NCI-H1048 (cell line): ENCODE measurements around the gene SOX18.

Experiments
- DNase-seq: peaks from one replicate; lab custom pipeline; 2025; lab: John Stamatoyannopoulos, UW

The SOX18 gene

GRCh38 chr20:64051561-64052325, 2.3 kb upstream of the SOX18 start:
- no peak for DNase-seq

- no peak for DNase-seq
Observed at GRCh38 chr20:64051033-64051452, 1.6 kb upstream of the SOX18 start.

DNA sequence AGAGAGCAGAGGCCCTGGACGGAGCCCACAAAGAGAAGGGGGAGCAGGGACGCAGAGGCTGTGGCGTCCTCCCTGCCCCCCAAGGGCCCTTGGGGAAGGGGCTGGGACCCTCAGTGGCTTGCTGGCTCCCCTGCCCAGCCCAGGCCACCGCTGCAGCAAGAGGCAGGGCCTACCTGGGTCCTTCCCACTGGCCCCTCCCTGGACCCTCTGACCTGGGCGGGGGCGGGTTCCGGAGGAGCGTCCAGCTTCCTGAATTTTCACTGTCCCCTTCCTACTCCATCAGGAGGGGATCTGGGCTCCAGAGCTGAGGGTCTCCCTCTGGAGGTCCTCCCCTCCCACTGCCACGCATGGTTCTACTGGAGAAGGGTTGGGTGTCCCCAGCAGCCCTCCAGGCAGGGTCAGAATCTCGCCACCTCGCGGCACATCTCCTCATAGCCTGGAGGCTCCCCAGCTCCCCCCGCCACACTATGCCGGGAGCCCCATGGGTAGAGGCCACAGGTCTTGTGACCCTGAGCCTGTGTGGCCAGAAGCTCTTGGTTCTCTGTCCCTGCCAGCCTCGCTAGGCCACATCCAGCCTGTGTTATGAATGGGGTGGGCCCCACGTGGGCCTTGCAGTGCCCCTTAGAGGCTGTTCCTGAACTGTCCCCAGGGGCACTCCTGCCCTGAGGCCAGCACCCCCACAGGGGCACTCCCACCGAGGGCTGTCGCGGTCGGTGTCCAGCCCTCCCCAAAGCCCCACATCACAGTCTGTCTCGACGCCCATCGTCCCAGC, 1.0 kb upstream of the SOX18 start:
- no peak for DNase-seq

GRCh38 chr20:64049878-64050260, 430 bp upstream of the SOX18 start:
- no peak for DNase-seq

DNA sequence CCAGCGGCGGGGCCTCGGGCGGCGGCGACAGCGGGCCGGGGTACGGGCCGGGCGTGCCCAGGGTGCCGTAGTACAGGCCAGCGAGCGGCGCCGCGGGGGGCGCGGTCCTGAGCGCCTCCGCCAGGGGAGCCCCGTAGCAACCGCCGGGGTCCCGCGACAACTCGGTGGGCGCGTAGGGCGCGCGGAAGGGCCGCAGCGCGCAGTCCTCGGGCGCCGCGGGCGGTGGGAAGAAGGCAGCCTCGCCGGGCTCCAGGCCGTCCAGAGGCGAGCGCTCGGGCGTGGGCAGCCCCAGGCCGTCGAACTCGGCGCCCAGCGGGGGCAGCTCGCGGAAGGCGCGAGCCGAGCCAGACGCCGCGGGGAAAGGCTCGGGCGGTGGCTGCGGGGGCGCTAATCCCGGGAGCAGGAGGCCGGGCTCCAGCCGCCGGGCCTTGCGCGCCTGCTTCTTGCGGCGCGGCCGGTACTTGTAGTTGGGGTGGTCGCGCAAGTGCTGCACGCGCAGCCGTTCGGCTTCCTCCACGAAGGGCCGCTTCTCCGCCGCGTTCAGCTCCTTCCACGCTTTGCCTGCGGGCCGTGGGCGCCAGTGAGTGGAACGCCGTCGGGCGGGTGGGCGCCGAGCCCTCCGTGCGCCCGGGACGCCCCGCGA, 916 bp downstream of the SOX18 start:
- DNase-seq = no peak

GRCh38 chr20:64047968-64048401, 1.5 kb downstream of the SOX18 start:
- no peak for DNase-seq

DNA sequence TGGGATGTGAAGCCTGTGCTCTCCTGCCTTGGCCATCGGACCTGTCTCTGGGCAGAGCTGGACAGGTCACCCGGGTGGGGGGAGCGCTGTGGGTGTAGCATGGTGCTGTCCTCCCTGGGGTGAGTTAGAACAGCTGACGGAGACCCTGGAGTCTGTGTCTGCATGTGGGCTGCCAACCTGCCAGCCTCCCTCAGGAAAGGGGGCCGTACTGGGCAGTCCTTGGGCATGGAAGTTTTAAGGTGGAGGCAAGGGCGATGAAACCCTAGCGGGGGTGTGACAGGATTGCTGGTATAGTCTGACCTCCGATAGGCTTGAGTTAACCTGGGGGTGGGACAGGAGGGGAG, 2.4 kb downstream of the SOX18 start:
- no peak for DNase-seq

GRCh38 chr20:64045346-64046011, 4.0 kb downstream of the SOX18 start:
- no peak for DNase-seq

GRCh38 chr20:64044484-64045247, 4.8 kb downstream of the SOX18 start:
- no peak for DNase-seq

DNA sequence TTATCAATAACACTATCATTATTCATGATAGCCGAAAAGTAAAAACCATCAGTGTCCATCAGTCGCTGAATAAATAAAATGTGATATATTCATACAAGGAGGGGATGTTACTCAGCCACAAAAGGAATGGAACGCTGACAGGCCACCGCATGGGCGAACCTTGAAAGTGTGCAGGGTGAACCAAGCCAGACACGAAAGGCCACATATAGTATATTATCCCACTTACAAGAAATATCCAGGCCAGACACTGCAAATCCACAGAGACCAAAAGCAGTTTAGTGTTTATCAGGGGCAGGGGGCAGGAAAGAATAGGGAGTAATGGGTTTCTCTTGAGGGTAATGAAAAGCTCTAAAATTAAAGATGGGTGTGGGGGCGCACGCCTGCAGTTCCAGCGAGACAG, 5.7 kb downstream of the SOX18 start:
- DNase-seq = no peak

- DNase-seq = no peak
Observed at GRCh38 chr20:64042054-64042781, 7.2 kb downstream of the SOX18 start.

DNA sequence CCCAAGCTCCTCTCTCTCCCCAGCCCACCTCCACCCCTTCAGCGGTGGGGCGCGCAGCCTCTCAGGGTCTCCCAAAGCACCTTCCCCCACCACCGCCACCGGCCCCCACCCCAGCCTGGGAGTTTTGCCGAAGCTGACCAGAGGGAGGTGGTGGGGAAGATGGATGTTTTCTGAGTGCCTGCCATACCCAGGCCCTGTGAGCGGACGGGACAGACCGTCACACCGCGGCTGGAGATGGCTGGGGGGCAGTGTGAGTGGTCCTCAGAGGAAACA, 7.7 kb downstream of the SOX18 start:
- no peak for DNase-seq

- no peak for DNase-seq
Observed at GRCh38 chr20:64041040-64041780, 8.2 kb downstream of the SOX18 start.

GRCh38 chr20:64040231-64041039, 9.0 kb downstream of the SOX18 start:
- DNase-seq = no peak

GRCh38 chr20:64039293-64040160, 9.9 kb downstream of the SOX18 start:
- DNase-seq = no peak

- DNase-seq = no peak
Observed at GRCh38 chr20:64038565-64039292, 10.7 kb downstream of the SOX18 start.

DNA sequence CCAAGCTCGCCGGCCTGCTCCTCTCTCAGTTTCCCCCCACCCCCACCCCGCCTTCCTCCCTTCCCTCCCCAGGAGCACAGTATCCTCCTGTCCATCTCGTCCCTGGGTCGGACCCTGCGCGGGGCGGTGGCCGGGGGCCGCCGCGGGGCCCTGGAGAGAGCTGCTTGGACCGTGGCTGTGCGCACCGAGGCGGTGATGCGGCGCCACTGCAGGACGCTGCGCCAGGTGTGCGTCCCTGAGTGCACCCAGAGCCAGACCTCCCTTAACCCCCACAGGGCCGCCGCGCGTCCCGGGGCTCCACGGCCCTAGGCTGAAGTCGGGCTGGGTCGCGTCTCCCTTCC, 11.2 kb downstream of the SOX18 start:
- no peak for DNase-seq
